Retinal pigment epithelial cell (primary cell): ENCODE measurements around the gene PLCB4.

Source experiments
- DNase-seq: peaks from one replicate; pipeline ENCODE4 v3.0.0-alpha.2; 2010; ENCODE audit warnings: low read depth
- H3K4me3 ChIP-seq: 2 replicates; pipeline ENCODE4 v1.5.1; 2011; ENCODE audit warnings: mild to moderate bottlenecking, low read length, control low read depth, moderate library complexity
- CTCF ChIP-seq: conservative IDR thresholded peaks from 2 replicates; pipeline ENCODE4 v1.5.1; 2011; ENCODE audit warnings: low read depth, low read length, control low read depth, inconsistent platforms

The PLCB4 gene

DNA sequence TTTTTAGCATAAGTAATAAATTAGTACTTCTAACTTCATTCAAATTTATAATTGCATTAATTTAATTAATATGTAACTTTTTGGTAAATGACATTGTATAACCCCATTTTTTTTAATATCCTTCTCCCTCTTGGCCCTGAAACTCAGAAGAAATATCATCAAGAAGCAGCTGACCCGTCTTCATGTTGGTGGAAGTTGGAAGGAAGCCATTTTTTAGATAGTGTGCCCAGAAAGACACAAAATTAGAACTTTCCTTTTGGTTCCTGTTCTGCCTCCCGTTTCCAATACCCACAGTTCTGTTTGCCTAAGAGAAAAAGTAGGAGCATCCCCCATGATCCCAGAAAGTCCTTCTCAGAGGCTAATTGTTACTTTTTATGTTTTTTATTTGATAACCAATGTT lies 65.5 kb downstream of the PLCB4 start:
- TF ChIP-seq CTCF: no peak
- no peak for DNase-seq
- no peak overlapping the region for H3K4me3 ChIP-seq

DNA sequence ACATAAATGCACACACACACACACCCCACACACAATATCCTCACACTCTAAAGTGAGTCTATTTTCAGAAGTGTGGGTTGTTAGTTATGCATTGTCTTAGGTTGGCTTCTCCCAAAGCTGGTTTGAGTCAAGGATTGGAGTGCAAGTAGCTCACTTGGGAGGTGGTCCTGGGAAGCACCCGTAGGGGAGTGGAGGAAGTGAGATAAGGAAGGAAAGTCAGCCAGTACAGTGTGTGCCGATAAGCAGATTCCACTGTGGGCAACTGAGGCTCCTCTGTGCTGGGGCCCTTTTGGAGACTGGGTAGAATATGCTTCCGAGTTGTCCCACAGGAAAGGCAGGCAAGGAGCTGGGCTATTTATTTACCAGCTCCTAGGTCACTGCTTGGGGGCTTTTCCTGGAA lies 67.2 kb downstream of the PLCB4 start:
- no peak overlapping the region for H3K4me3 ChIP-seq
- DNase-seq: no peak
- no peak for TF ChIP-seq CTCF

- DNase-seq: no peak
- no peak overlapping the region for H3K4me3 ChIP-seq
Measured at GRCh38 chr20:9137001-9137400, 68.1 kb downstream of the PLCB4 start.

DNA sequence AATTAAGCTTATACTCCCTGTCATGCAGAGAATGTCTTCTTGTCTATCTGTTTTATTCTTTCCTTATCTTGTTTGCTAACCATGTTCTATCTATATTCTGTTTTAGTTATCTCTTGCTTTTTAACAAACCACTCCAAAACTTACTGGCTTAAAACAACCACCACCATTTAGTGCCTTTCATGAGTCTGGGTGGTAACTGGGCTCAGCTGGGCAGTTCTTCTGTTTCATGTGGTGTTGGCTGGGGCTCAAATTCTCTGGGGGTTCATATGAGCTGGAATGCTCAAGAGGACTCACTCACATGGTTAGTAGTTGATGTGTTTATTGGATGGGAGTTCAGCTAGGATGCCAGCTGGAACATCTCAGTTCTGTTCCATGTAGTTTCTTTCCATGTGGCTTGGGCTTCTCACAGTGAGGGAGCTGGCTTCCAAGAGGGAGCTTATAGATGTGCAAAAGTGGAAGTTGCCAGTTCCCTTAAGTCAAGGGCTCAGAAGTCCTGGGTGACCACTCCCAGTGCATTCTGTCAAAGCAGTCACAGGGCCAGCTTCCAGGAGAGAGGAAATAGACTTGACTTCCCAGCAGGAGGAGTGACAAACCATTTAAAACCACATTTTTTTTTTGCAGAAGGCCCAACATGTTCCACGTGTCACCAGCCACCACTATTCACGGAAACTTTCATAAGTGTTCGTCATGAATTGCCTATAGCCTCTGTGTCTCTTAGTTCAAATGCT lies 70.4 kb downstream of the PLCB4 start:
- TF ChIP-seq CTCF: no peak
- DNase-seq: no peak
- H3K4me3 ChIP-seq: no peak overlapping the region

More at GRCh38 chr20:9137001-9137400, 68.1 kb downstream of the PLCB4 start:
- TF ChIP-seq CTCF: no peak

- no peak for TF ChIP-seq CTCF
- H3K4me3 ChIP-seq: no peak overlapping the region
- no peak for DNase-seq
Measured at GRCh38 chr20:9140162-9140760, 71.4 kb downstream of the PLCB4 start.

- TF ChIP-seq CTCF: no peak
Measured at GRCh38 chr20:9141070-9141469, 72.2 kb downstream of the PLCB4 start.

GRCh38 chr20:9141921-9142320 lies 73.0 kb downstream of the PLCB4 start:
- no peak for DNase-seq
- H3K4me3 ChIP-seq: no peak overlapping the region

More at GRCh38 chr20:9141070-9141469, 72.2 kb downstream of the PLCB4 start:
- DNase-seq: no peak
- no peak overlapping the region for H3K4me3 ChIP-seq

More at GRCh38 chr20:9141921-9142320, 73.0 kb downstream of the PLCB4 start:
- no peak for TF ChIP-seq CTCF
